Uterus (tissue), 2 donors: ENCODE measurements around the gene TMEM250.

ENCODE experiments used
- CTCF ChIP-seq, 4 experiments: fragments of 200-600 bp in 2 of 4; fragments of 450-650 bp in 2 of 4; sonication (generic) in 2 of 4; IDR thresholded peaks; one replicate each; pipeline ENCODE4 v1.5.1; 2016 to 2019; ENCODE audit warnings: antibody characterized with exemption in 4 of 4, mild to moderate bottlenecking in 2 of 4, moderate library complexity in 1 of 4
- POLR2A ChIP-seq, 2 donors: fragments of 450-650 bp; IDR thresholded peaks; one replicate each; pipeline ENCODE4 v1.6.1; 2016; ENCODE audit warnings: antibody characterized with exemption in 2 of 2, mild to moderate bottlenecking in 1 of 2, moderate library complexity in 1 of 2

GRCh38 chr9:136124976-136125692 lies 6.5 kb upstream of the TMEM250 start:
- TF ChIP-seq CTCF (IDR thresholded peaks at IDR 0.05): no peak
- no peak for TF ChIP-seq POLR2A (IDR thresholded peaks at IDR 0.05)
